GM10266 (cell line): ENCODE measurements around the gene ZNF778.

Experiments
- DNase-seq: peaks from one replicate; pipeline ENCODE4 v3.0.0; 2012; ENCODE audit errors: extremely low spot score
- TF ChIP-seq, protein P1 (sequence below): IDR thresholded peaks from 2 replicates; pipeline ENCODE4 v1.5.1; 2012; ENCODE audit warnings: mild to moderate bottlenecking, low read depth; ENCODE audit not compliant: control insufficient read depth, insufficient read depth; ENCODE audit errors: missing control alignments

ZNF778 gene

GRCh38 chr16:89193576-89194293 is 23.8 kb upstream of the ZNF778 start:
- TF ChIP-seq, protein P1, sequence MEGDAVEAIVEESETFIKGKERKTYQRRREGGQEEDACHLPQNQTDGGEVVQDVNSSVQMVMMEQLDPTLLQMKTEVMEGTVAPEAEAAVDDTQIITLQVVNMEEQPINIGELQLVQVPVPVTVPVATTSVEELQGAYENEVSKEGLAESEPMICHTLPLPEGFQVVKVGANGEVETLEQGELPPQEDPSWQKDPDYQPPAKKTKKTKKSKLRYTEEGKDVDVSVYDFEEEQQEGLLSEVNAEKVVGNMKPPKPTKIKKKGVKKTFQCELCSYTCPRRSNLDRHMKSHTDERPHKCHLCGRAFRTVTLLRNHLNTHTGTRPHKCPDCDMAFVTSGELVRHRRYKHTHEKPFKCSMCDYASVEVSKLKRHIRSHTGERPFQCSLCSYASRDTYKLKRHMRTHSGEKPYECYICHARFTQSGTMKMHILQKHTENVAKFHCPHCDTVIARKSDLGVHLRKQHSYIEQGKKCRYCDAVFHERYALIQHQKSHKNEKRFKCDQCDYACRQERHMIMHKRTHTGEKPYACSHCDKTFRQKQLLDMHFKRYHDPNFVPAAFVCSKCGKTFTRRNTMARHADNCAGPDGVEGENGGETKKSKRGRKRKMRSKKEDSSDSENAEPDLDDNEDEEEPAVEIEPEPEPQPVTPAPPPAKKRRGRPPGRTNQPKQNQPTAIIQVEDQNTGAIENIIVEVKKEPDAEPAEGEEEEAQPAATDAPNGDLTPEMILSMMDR = no peak
- no peak for DNase-seq

DNA sequence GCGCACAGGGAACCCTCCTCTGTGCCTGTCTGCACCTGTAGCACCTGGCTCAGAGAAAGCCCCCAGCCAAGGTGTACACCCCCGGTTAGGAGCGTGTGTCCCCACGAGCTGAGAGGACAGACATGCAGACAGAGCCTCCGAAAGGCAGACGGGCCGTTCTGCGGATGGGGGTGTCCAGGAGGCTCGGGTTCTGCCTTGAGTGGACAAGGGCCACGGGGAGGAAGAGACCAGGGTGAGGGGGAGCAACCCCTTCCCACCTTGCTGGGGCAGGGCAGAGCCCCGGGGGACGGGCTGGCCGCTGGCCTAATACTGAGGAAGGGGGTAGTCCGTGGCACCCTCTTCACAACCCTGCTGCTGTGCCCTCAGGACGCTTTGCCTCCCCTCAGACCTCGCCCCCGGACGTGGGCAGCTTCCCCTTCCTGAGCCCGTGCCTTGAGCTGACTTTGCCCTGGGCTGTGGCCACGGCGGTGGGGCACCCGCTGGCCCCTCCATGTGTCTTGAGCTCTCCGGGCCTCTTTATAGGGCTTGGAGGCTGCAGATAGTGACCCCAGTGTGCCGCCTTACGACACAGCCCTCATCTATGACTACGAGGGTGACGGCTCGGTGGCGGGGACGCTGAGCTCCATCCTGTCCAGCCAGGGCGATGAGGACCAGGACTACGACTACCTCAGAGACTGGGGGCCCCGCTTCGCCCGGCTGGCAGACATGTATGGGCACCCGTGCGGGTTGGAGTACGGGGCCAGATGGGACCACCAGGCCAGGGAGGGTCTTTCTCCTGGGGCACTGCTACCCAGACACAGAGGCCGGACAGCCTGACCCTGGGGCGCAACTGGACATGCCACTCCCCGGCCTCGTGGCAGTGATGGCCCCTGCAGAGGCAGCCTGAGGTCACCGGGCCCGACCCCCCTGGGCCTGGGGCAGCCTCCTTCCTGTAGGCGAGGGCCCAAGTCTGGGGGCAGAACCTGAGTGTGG is 22.9 kb upstream of the ZNF778 start:
- TF ChIP-seq, protein P1 = no peak
- DNase-seq = no peak

- DNase-seq = no peak
- TF ChIP-seq, protein P1 = no peak
Measured at GRCh38 chr16:89195521-89196171, 21.9 kb upstream of the ZNF778 start.

DNA sequence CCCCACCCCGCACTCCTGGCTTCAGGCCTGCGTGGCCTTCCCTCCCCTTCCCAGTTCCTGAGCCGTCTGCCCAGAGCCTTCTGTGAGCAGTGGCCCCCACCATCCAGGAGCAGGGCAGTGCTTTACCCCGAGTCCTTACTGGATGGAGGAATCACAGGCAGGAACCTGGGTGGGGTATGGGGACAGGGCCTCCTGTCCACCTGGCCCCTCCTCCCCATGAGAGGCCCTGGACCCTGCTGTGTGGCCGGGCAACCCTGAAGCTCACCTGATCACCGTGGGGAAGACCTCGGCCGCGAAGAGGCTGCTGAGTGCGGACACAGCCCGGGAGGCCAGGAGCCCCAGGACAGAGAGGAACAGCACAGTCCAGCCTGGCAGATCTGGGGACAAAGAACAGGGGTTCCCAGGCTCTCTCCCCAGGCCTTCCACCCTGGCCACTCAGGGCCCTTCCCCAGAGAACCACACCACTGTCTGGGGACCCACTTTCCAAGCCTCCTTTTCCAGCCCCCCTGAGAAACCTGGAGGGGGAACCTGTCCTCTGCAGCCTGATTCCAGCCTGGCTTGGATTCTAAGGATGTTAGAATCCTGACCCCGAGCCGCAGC is 20.4 kb upstream of the ZNF778 start:
- TF ChIP-seq, protein P1 = no peak
- no peak for DNase-seq

- TF ChIP-seq, protein P1 = no peak
- no peak for DNase-seq
Measured at GRCh38 chr16:89197633-89198416, 19.7 kb upstream of the ZNF778 start.

DNA sequence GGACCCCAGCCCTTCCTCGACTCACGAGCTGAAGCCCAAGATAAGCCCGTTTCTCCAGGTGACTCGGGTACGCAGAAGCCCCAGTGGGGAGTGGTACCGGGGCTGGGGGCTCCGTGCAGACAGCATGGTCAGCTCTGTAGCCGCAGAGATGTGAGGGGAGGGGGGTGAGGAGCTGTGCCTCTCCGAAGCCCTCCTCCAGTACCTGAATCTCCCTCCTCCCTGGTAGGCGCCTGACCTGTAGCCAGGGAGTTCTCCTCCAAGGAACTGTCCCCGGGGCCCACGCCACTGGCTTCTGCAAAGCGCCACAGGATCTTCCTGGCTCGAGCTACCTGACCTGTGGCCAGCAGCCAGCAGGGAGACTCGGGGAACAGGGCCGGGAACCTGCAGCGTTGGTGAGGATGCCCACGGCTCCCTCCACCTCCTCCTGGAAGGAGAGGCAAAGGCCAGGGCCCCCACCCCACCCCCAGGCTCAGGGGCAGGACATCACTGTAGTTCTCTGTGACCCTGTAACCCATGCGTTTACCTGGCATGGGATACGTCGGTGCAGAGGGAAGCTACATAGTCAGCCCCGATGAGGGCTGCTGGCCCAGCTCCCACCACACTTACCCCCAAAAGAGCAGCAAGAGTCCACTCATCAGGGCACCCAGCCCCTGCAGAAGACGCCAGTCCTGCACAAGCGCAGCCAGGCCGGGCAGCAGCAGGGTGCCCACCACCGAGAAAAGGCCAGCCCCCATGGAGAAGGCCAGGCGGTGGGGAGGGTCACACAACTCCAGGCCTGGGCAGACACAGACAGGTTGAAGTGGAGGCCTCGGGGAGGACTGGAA is 18.9 kb upstream of the ZNF778 start:
- TF ChIP-seq, protein P1 = no peak

More for the DNA sequence above, 18.9 kb upstream of the ZNF778 start:
- no peak for DNase-seq
